ENCODE results near the gene PPP1R18. TPM values are rescaled to one million over a fixed set of nuclear protein-coding genes. Genes with fewer than 3 reads are reported as not detected.

Gene PPP1R18
- total RNA-seq, 1 experiment from 2014 or later, result 33.6 TPM

DNA sequence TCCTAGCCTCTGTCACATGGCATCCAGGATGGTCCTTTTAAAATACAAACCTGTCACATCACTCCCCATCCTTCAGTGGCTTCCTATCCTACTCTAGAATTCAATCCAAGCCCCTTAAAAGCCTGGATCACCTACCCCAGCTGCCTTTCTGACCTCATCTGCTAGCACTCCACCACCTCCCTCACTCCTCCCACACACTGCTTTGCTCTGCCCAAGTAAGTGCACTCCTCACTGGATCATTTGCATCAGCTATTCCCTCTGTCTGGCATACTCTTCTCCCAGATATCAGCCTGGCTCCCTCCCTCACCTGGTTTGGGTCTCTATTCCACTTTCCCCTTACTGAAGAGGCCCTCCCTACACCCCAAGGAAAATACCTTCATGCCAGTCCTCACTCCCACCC is 29.0 kb downstream of the PPP1R18 start:
- H2AFZ ChIP-seq (ENCODE audit: low read depth, low read length, poor library complexity, severe bottlenecking), result no peak overlapping the region
- no peak for DNase-seq (ENCODE audit: low read depth, low spot score)
- H3K4me2 ChIP-seq (ENCODE audit: low read length), result no peak overlapping the region
- BruUV-seq (replicated peaks), result no TSS peak
- H3K79me2 ChIP-seq (ENCODE audit: insufficient read depth, low read length), result no peaks in the 10 kb centered on the region
- ATAC-seq, result no peak
- POLR2A ChIA-PET, result no interaction called here
- no peak overlapping the region for H3K9ac ChIP-seq (ENCODE audit: low read length)
- H4K20me1 ChIP-seq (ENCODE audit: insufficient read depth), result no peaks in the 10 kb centered on the region
- no peak overlapping the region for H3K27ac ChIP-seq (ENCODE audit: low read depth, low read length)
- H3K36me3 ChIP-seq (ENCODE audit: control insufficient read depth in 1 of 2, insufficient read depth in 2 of 2, low read length in 2 of 2), result peaks cover 38 to 68% of the 10 kb centered on the region in 2 experiments; a peak in 3 of 4 replicates
- RAD21 ChIA-PET (ENCODE audit: low non-redundant PET in 1 of 2, low total read pairs in 2 of 2, uncharacterized antibody in 2 of 2, unreplicated experiment in 2 of 2), result no interaction called here
- no peak overlapping the region for H3K4me3 ChIP-seq (replicated peaks in 1 of 2; ENCODE audit: low read depth in 1 of 2, low read length in 2 of 2)
- no peaks in the 10 kb centered on the region for H3K9me2 ChIP-seq (ENCODE audit: insufficient read depth)
- intact Hi-C loops (cut with micrococcal nuclease), result no loop called here
- no peaks in the 10 kb centered on the region for H3K27me3 ChIP-seq (ENCODE audit: insufficient read depth, low read length)
- H3K9me3 ChIP-seq (ENCODE audit: control insufficient read depth in 1 of 2, insufficient read depth in 1 of 2, low read depth in 1 of 2, low read length in 2 of 2), result no peaks in the 10 kb centered on the region
- CTCF ChIA-PET, result no interaction called here
- H3K4me1 ChIP-seq (ENCODE audit: control insufficient read depth in 1 of 2, insufficient read depth in 2 of 2, low read length in 2 of 2), result no peaks in the 10 kb centered on the region
- TF ChIP-seq ELF1 (IDR thresholded peaks at IDR 0.05; ENCODE audit: borderline replicate concordance, low read depth), result no peak

DNA sequence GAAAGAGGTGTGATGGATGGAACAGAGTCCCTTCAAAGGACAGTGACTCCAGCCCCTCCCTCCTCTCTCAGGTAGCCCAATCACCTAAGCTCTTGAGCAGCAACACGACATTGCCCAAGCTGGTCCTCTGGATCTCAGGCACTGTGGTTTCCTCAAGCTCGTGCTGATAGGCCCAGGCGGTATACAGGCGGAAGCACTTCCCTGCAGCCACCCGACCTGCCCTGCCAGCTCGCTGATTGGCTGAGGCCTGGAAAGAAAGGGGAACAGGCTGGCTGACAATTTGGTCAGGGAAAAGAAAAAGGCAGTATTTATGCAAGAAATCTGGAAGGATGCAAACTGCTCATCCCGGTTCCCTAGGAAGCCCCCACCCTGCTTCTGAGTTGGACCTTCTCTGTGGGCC is 29.9 kb downstream of the PPP1R18 start:
- Histone ChIP-seq H3K36me3 (ENCODE audit: control insufficient read depth in 1 of 2, insufficient read depth in 2 of 2, low read length in 2 of 2) (peaks cover 40 to 69% of the 10 kb centered on the region in 2 experiments; a peak in 3 of 4 replicates), H3K27ac (ENCODE audit: low read depth, low read length) (no peak overlapping the region), H3K4me1 (ENCODE audit: control insufficient read depth in 1 of 2, insufficient read depth in 2 of 2, low read length in 2 of 2) (no peaks in the 10 kb centered on the region), H3K4me3 (replicated peaks in 1 of 2; ENCODE audit: low read depth in 1 of 2, low read length in 2 of 2) (no peak overlapping the region), H3K4me2 (ENCODE audit: low read length) (no peak overlapping the region), H3K9me2 (ENCODE audit: insufficient read depth) (no peaks in the 10 kb centered on the region), H3K27me3 (ENCODE audit: insufficient read depth, low read length) (no peaks in the 10 kb centered on the region), H2AFZ (ENCODE audit: low read depth, low read length, poor library complexity, severe bottlenecking) (no peak overlapping the region), H3K9me3 (ENCODE audit: control insufficient read depth in 1 of 2, insufficient read depth in 1 of 2, low read depth in 1 of 2, low read length in 2 of 2) (no peaks in the 10 kb centered on the region), H4K20me1 (ENCODE audit: insufficient read depth) (no peaks in the 10 kb centered on the region), H3K79me2 (ENCODE audit: insufficient read depth, low read length) (no peaks in the 10 kb centered on the region), H3K9ac (ENCODE audit: low read length) (no peak overlapping the region)
- intact Hi-C loops (cut with micrococcal nuclease), result no loop called here
- CTCF ChIA-PET, result no interaction called here
- no peak for TF ChIP-seq SIN3A (IDR thresholded peaks at IDR 0.05; ENCODE audit: low read depth)
- TF ChIP-seq POLR2A (IDR thresholded peaks at IDR 0.05; ENCODE audit: borderline replicate concordance, extremely low read depth, insufficient read depth, insufficient read length), result no peak
- TF ChIP-seq TCF7L2 (IDR thresholded peaks at IDR 0.05; ENCODE audit: borderline replicate concordance, extremely low read depth, insufficient read depth, insufficient read length), result no peak
- TF ChIP-seq EZH2phosphoT487 (IDR thresholded peaks at IDR 0.05; ENCODE audit: borderline replicate concordance), result no peak
- no peak for TF ChIP-seq POLR2AphosphoS5 (IDR thresholded peaks at IDR 0.05; ENCODE audit: low read depth, low read length)
- no peak for TF ChIP-seq SRF (IDR thresholded peaks at IDR 0.05; ENCODE audit: low read depth)
- no peak for TF ChIP-seq YY1 (IDR thresholded peaks at IDR 0.05; ENCODE audit: extremely low read depth, insufficient replicate concordance, low read depth, low read length)
- TF ChIP-seq, protein P1, sequence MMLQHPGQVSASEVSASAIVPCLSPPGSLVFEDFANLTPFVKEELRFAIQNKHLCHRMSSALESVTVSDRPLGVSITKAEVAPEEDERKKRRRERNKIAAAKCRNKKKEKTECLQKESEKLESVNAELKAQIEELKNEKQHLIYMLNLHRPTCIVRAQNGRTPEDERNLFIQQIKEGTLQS (IDR thresholded peaks at IDR 0.05), result no peak
- POLR2A ChIA-PET, result no interaction called here
- no peak for ATAC-seq
- RAD21 ChIA-PET (ENCODE audit: low non-redundant PET in 1 of 2, low total read pairs in 2 of 2, uncharacterized antibody in 2 of 2, unreplicated experiment in 2 of 2), result no interaction called here
- BruUV-seq (replicated peaks), result no TSS peak
- no peak for DNase-seq (ENCODE audit: low read depth, low spot score)

Data from HCT116 (cell line).